ENCODE measurements around the gene DTD1.

- TF ChIP-seq POLR2A (IDR thresholded peaks at IDR 0.05) = no peak
- TF ChIP-seq, protein P1, sequence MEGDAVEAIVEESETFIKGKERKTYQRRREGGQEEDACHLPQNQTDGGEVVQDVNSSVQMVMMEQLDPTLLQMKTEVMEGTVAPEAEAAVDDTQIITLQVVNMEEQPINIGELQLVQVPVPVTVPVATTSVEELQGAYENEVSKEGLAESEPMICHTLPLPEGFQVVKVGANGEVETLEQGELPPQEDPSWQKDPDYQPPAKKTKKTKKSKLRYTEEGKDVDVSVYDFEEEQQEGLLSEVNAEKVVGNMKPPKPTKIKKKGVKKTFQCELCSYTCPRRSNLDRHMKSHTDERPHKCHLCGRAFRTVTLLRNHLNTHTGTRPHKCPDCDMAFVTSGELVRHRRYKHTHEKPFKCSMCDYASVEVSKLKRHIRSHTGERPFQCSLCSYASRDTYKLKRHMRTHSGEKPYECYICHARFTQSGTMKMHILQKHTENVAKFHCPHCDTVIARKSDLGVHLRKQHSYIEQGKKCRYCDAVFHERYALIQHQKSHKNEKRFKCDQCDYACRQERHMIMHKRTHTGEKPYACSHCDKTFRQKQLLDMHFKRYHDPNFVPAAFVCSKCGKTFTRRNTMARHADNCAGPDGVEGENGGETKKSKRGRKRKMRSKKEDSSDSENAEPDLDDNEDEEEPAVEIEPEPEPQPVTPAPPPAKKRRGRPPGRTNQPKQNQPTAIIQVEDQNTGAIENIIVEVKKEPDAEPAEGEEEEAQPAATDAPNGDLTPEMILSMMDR (IDR thresholded peaks at IDR 0.05) = no peak
Measured at GRCh38 chr20:18663932-18664331, 76.1 kb downstream of the DTD1 start.
